ENCODE results near the gene TDRD10.

DNA sequence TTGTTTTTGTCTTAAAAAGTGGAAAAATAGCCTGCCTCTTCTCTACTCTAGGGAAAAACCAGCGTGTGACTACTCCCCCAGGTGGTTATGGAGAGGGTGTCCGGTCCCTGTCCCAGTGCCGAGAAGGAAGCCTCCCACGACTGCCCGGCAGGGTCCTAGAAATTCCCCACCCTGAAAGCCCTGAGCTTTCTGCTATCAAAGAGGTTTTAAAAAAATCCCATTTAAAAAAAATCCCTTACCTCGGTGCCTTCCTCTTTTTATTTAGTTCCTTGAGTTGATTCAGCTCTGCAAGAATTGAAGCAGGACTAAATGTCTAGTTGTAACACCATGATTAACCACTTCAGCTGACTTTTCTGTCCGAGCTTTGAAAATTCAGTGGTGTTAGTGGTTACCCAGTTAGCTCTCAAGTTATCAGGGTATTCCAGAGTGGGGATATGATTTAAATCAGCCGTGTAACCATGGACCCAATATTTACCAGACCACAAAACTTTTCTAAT is 35.0 kb upstream of the TDRD10 start:
- TF ChIP-seq ARNTL (CRISPR knock-in tag; IDR thresholded peaks at IDR 0.05; ENCODE audit: borderline replicate concordance, low read depth) (no peak), TCF4 (CRISPR knock-in tag; IDR thresholded peaks at IDR 0.05; ENCODE audit: borderline replicate concordance) (no peak), ISL1 (CRISPR knock-in tag; IDR thresholded peaks at IDR 0.05) (no peak), TOX (CRISPR knock-in tag; IDR thresholded peaks at IDR 0.05; ENCODE audit: borderline replicate concordance) (no peak), ZNF70 (CRISPR knock-in tag; IDR thresholded peaks at IDR 0.05) (no peak)
- TF ChIP-seq, protein P1, sequence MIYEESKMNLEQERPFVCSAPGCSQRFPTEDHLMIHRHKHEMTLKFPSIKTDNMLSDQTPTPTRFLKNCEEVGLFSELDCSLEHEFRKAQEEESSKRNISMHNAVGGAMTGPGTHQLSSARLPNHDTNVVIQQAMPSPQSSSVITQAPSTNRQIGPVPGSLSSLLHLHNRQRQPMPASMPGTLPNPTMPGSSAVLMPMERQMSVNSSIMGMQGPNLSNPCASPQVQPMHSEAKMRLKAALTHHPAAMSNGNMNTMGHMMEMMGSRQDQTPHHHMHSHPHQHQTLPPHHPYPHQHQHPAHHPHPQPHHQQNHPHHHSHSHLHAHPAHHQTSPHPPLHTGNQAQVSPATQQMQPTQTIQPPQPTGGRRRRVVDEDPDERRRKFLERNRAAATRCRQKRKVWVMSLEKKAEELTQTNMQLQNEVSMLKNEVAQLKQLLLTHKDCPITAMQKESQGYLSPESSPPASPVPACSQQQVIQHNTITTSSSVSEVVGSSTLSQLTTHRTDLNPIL (CRISPR knock-in tag; IDR thresholded peaks at IDR 0.05; ENCODE audit: low read depth) = no peak

Data from SK-N-SH treated with all-trans-retinoic acid at 6 μM for 48 hours (cell line).